GM10248 (cell line): ENCODE results near the gene FNDC10.

Experiments used
- CTCF ChIA-PET: fragments of 300-600 bp; sonication (Branson Sonifier 250); formaldehyde crosslinking; extraction: SDS; loops from one replicate; lab custom pipeline; 2021; ENCODE audit warnings: antibody characterized with exemption; lab: Yijun Ruan, JAX
- POLR2A ChIA-PET: fragments of 350-650 bp; sonication (Branson Sonifier 250); formaldehyde crosslinking; extraction: SDS; loops from one replicate; lab custom pipeline; 2020; ENCODE audit warnings: antibody characterized with exemption; lab: Yijun Ruan, JAX
- DNase-seq: peaks from one replicate; pipeline ENCODE4 v3.0.0; 2012; ENCODE audit errors: extremely low spot score
- TF ChIP-seq, protein P1 (sequence below): IDR thresholded peaks from 2 replicates; pipeline ENCODE4 v1.5.1; 2012; ENCODE audit warnings: mild to moderate bottlenecking, low read depth; ENCODE audit errors: extremely low read depth, missing control alignments, control extremely low read depth

Gene FNDC10

GRCh38 chr1:1624443-1625403 is 24.8 kb upstream of the FNDC10 start:
- TF ChIP-seq, protein P1, sequence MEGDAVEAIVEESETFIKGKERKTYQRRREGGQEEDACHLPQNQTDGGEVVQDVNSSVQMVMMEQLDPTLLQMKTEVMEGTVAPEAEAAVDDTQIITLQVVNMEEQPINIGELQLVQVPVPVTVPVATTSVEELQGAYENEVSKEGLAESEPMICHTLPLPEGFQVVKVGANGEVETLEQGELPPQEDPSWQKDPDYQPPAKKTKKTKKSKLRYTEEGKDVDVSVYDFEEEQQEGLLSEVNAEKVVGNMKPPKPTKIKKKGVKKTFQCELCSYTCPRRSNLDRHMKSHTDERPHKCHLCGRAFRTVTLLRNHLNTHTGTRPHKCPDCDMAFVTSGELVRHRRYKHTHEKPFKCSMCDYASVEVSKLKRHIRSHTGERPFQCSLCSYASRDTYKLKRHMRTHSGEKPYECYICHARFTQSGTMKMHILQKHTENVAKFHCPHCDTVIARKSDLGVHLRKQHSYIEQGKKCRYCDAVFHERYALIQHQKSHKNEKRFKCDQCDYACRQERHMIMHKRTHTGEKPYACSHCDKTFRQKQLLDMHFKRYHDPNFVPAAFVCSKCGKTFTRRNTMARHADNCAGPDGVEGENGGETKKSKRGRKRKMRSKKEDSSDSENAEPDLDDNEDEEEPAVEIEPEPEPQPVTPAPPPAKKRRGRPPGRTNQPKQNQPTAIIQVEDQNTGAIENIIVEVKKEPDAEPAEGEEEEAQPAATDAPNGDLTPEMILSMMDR, result no peak
- ChIA-PET POLR2A (no interaction called here), CTCF (no interaction called here)
- DNase-seq, result no peak

DNA sequence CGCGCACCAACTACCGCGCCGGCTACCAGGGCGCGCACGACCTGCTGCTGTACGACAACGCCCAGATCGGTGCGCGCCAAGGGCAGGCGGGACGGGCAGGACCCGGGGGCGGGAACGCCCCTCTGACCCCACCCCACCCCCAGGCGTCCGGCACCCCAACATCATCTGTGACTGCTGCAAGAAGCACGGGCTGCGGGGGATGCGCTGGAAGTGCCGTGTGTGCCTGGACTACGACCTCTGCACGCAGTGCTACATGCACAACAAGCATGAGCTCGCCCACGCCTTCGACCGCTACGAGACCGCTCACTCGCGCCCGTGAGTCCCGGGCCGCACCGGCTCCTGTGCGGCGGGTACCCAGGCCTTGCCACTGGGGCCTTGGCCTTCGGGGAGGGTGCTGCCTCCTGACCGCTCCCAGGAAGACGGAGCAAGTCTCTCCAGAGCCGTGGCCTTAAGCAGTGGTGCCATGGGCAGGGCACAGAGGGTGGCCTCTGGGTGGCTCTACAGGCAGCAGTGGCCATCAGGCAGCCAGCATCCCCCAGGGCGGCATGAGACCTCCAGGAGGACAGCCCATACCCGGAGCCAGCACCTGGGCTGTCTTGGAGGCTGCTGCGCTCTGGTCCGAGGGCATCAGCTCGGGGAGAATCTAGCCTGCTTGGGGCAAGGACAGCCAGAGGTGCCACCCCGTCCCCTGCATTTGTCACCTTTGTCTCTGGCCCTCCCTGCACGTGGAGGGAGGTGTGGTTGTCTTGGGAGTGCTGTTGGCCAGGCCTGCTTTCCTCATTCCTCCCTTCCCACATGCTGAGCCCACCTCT is 23.9 kb upstream of the FNDC10 start:
- no peak for DNase-seq
- TF ChIP-seq, protein P1, result no peak
- POLR2A ChIA-PET, result no interaction called here
- CTCF ChIA-PET, result no interaction called here

- ChIA-PET POLR2A (no interaction called here), CTCF (interaction anchor here (1.1 kb wide), 1 partner anchor 9 kb away, joined by 3 read pairs; no protein-coding TSS in a partner anchor)
- DNase-seq, result no peak
- TF ChIP-seq, protein P1, result no peak
These were observed 23.3 kb upstream of the FNDC10 start for GRCh38 chr1:1623181-1623630.

- POLR2A ChIA-PET, result no interaction called here
- TF ChIP-seq, protein P1, result no peak
These were observed 22.8 kb upstream of the FNDC10 start for GRCh38 chr1:1622788-1623094.

GRCh38 chr1:1622010-1622787 is 22.3 kb upstream of the FNDC10 start:
- ChIA-PET CTCF (interaction anchor here (1.1 kb wide), 1 partner anchor 8 kb away, joined by 3 read pairs; no protein-coding TSS in a partner anchor), POLR2A (no interaction called here)
- DNase-seq, result no peak
- TF ChIP-seq, protein P1, result no peak

More at GRCh38 chr1:1622788-1623094, 22.8 kb upstream of the FNDC10 start:
- no peak for DNase-seq
- CTCF ChIA-PET, result interaction anchor here (1.1 kb wide), 1 partner anchor 9 kb away, joined by 3 read pairs; no protein-coding TSS in a partner anchor
